Inferior parietal cortex (tissue), 1 donor: ENCODE data around the gene ADSS1.

Source experiments
- DNase-seq: peaks from one replicate; pipeline ENCODE4 v3.0.0-alpha.2; 2016; ENCODE audit errors: extremely low spot score

Gene ADSS1

GRCh38 chr14:104700225-104700651, 23.8 kb upstream of the ADSS1 start:
- DNase-seq, result no peak

GRCh38 chr14:104700747-104701217, 23.2 kb upstream of the ADSS1 start:
- no peak for DNase-seq

GRCh38 chr14:104701383-104702076, 22.5 kb upstream of the ADSS1 start:
- no peak for DNase-seq

GRCh38 chr14:104702106-104702505, 21.9 kb upstream of the ADSS1 start:
- no peak for DNase-seq

GRCh38 chr14:104702673-104703072, 21.4 kb upstream of the ADSS1 start:
- no peak for DNase-seq

DNA sequence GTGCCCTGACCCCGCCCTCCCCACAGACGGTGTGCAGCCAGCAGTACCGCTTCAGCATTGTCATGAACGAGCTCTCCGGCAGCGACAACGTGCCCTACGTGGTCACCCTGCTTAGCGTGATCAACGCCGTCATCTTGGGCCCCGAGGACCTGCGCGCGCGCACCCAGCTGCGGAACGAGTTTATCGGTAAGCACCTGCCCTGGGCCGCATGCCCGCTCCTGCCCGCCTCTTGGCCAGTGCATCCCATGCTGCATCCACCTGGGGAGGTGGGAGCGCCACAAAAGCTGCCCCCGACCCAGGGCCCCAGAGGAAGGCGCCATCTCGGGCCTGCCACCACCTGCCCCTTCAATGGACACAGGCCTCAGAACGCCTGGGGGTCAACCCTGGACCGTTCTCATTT, 20.8 kb upstream of the ADSS1 start:
- DNase-seq, result no peak

GRCh38 chr14:104704252-104704651, 19.8 kb upstream of the ADSS1 start:
- DNase-seq, result no peak

GRCh38 chr14:104705340-104706047, 18.5 kb upstream of the ADSS1 start:
- DNase-seq, result no peak

- no peak for DNase-seq
Measured at GRCh38 chr14:104706733-104707607, 17.1 kb upstream of the ADSS1 start.

DNA sequence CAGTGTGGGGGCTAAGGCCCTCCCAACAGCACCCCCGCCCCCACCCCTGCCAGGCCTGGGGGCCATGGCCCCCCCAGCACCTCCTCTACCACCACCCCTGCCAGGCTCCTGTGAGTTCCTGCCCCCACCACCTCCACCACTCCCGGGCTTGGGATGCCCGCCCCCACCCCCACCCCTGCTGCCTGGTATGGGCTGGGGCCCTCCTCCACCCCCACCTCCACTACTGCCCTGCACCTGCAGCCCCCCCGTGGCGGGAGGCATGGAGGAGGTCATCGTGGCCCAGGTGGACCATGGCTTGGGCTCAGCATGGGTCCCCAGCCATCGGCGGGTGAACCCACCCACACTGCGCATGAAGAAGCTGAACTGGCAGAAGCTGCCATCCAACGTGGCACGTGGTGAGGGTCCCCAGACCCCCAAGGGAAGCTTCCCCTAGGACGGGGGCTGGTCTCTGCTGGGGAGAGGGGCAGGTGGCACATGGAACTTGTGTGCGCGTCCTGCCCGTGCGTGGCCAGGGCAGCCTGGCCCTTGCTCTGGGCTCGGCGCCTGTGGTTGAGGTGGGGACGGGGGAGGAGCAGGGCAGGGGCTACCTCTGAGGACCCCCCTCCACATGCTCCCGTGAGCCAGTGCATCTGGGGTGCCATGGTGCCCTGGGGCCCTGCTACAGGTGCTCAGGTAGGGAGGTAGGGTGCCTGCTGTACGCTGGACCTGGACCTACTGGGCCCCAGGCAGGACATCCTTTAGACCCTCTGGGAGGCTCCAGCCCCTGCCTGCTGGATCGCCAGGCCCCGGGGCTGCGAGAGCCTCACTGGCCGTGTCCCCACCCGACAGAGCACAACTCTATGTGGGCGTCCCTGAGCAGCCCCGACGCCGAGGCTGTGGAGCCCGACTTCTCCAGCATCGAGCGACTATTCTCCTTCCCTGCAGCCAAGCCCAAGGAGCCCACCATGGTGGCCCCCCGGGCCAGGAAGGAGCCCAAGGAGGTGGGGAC, 16.1 kb upstream of the ADSS1 start:
- DNase-seq, result no peak

DNA sequence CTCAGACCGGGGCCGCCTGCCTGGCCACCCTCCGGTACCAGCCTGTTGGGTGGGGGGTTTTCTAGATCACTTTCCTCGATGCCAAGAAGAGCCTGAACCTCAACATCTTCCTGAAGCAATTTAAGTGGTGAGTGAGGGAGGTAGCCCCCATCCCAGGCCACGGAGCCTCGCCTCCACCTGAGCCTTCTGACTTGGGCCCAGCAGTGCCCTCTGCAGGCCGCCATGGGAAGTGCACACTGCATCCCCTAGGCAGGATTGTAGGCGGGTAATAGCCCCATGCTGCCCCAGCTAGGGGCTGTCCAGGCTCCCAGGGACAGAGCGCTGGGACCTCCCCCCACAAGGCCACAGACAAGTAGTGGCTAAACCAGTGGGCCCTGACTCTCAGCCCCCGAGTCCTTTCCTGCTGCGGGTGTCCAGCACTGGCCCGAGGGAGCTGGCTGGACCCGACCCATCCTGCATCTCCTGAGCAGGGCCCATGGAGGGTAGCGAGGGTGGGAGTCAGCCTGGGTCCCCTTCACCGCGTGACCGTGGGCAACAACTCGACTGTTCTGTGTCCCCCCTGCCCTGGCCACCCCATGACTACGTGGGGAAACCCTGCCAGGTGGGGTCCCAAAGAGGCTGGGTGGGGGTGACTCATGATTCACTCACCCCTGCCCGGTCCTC, 15.3 kb upstream of the ADSS1 start:
- DNase-seq, result peak; percentile 75

DNA sequence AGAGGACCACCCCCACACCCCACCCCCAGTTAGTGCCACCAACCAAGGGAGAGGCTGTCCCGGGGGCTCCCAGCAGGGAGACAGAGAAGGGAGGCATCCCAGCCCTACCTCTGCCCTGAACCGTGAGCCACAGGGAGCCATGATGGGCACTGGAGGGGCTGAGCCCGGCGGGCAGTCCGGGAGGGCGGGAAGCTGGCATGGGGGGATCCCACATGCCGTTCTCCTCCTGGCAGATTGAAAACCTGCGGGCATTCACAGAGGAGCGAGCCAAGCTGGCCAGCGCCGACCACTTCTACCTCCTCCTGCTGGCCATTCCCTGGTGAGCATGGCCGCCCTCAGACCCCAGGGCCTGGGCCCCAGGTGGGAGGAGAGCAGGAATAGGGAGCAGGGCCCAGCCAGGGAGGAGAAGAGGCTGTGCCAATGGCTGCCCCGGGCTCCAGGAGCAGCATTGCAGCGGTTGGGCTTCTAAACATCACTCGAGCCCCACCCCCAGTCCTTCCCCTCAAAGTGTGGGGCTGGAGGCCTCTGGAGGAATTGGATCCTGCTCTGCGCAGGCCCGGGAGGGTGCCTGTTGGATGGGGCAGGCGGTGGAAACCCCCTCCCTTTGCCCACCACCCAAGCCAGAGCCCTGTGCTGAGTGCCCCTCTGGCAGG, 14.5 kb upstream of the ADSS1 start:
- DNase-seq, result no peak

DNA sequence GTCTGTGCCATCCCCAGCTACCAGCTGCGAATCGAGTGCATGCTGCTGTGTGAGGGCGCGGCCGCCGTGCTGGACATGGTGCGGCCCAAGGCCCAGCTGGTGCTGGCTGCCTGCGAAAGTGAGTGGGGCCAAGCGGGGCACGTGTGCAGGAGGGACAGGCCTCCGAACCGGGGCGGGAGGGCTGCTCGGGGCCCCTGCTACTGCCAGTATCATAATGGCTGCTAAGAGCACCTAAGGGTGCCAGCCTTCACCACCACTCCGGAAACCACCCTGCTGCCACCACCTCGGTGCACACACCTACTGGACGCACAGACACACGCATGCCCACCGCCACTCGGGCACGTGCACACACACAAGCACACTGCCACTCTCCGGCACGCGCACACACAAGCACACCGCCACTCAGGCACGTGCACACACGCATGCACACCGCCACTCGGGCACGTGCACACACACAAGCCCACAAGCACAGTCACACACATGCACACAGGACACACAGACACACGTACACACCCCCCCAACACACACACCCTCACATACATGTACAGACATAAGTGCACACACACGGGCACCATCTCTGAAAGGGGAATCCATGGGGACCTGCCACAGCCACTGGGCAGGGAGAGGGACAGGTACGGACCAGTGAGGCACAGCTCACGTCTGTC, 13.8 kb upstream of the ADSS1 start:
- DNase-seq, result no peak

- DNase-seq, result no peak
Measured at GRCh38 chr14:104712881-104713734, 10.9 kb upstream of the ADSS1 start.

DNA sequence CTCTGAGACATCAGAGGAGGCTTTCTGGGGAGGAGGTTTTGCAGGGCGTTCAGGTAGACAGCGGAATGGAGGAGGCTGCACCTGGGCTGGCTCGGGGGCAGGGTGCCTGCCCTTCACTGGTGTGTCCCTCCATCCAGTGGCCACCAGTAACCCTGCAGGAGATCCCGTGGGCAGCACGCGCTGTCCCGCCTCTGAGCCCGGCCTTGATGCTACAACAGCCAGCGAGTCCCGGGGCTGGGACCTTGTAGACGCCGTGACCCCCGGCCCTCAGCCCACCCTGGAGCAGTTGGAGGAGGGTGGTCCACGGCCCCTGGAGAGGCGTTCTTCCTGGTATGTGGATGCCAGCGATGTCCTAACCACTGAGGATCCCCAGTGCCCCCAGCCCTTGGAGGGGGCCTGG, 10.0 kb upstream of the ADSS1 start:
- no peak for DNase-seq

DNA sequence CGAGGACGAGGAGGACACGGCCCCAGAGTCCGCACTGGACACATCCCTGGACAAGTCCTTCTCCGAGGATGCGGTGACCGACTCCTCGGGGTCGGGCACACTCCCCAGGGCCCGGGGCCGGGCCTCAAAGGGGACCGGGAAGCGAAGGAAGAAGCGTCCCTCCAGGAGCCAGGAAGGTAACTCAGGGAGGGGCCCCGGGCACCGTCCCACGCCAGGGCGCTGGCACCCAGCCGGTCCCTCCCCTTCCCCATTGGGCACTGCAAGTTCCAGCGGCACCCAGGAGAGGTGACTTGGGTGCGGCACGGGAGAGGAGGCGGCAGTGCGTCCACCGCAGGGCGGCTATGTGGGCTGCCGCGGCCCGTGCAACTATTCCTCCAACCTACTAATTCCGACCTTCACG, 9.3 kb upstream of the ADSS1 start:
- no peak for DNase-seq

DNA sequence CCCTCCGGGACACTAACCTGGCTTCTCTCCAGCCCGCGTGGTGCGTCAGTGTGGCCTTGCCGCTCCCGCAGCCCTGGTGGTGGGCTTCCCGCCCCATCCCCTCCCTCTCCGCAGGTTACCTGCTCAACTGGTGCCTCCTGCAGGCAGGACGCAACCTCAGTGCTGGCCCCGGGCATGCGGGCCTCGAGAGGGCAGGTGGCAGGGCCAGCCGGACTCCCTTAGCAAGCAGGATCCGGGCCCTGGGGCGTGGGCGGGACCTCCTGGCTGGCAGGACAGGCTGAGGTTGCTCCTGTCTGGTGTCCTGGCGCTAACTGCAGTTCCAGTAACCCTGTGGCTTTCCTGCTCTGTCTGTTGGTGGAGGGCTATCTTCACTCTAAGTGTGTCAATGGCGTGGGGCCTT, 8.6 kb upstream of the ADSS1 start:
- no peak for DNase-seq

- DNase-seq, result no peak
Measured at GRCh38 chr14:104715871-104716270, 8.2 kb upstream of the ADSS1 start.

GRCh38 chr14:104717137-104717536, 6.9 kb upstream of the ADSS1 start:
- no peak for DNase-seq
